A549 (cell line): ENCODE data around the gene CNTN1. TPM values are rescaled to one million over a fixed set of nuclear protein-coding genes. Genes with fewer than 3 reads are reported as not detected.

Source experiments
- ATAC-seq, 2 experiments: fragments of 200-7000 bp in 1 of 2; fragments of >200 bp in 1 of 2; cut with Nextera tagmentation in 1 of 2; cut with Tn5 transposase in 1 of 2; 3 replicates each; pipeline versions ENCODE4 v1.8.0 to v1.9.1; 2018 to 2020; ENCODE audit warnings: mild to moderate bottlenecking in 1 of 2, moderate library complexity in 1 of 2
- CTCF ChIA-PET: fragments of 300-600 bp; sonication (Branson Sonifier 250); formaldehyde crosslinking; extraction: SDS; loops from one replicate; lab custom pipeline; 2021; ENCODE audit warnings: antibody characterized with exemption, inconsistent platforms; lab: Yijun Ruan, JAX
- POLR2A ChIA-PET: fragments of 350-600 bp; formaldehyde crosslinking; extraction: SDS; loops from one replicate; lab custom pipeline; 2021; ENCODE audit warnings: antibody characterized with exemption, inconsistent platforms; lab: Yijun Ruan, JAX
- DNase-seq, 2 experiments: peaks; one replicate each; pipeline versions ENCODE4 v3.0.0 to v3.0.0-alpha.2; 2011 to 2016; ENCODE audit warnings: low read depth in 1 of 2, low spot score in 1 of 2
- FAIRE-seq: peaks from 2 replicates; lab custom pipeline; 2011; peaks lifted over from hg19 to GRCh38; lab: Jason Lieb, UNC
- H3K27ac ChIP-seq, 2 experiments: fragments of >200 bp; sonication (Bioruptor Twin); formaldehyde crosslinking; 3 replicates each; pipeline ENCODE4 v1.5.1; 2016 to 2017
- H3K4me1 ChIP-seq: fragments of >200 bp; sonication (Bioruptor Twin); formaldehyde crosslinking; 3 replicates; pipeline ENCODE4 v1.6.1; 2016
- H3K4me2 ChIP-seq: fragments of >200 bp; sonication (Bioruptor Twin); formaldehyde crosslinking; 3 replicates; pipeline ENCODE4 v1.6.1; 2016
- H3K4me3 ChIP-seq: fragments of >200 bp; sonication (Bioruptor Twin); formaldehyde crosslinking; 3 replicates; pipeline ENCODE4 v1.5.1; 2016
- H3K9me3 ChIP-seq: fragments of >200 bp; sonication (Bioruptor Twin); formaldehyde crosslinking; 3 replicates; pipeline ENCODE4 v1.6.1; 2016
- CBX8 ChIP-seq: fragments of 200-600 bp; sonication (generic); IDR thresholded peaks from 2 replicates; pipeline ENCODE4 v1.6.1; 2016
- CHD2 ChIP-seq: fragments of 150-350 bp; IDR thresholded peaks from 2 replicates; pipeline ENCODE4 v1.6.1; 2014; ENCODE audit warnings: low read length; ENCODE audit not compliant: partially characterized antibody
- EP300 ChIP-seq, 2 experiments: fragments of >200 bp; sonication (Bioruptor Twin); formaldehyde crosslinking; IDR thresholded peaks; 2 replicates in 1 of 2; 3 replicates in 1 of 2; pipeline ENCODE4 v1.6.1; 2016 to 2017
- ESRRA ChIP-seq: fragments of 150-350 bp; IDR thresholded peaks from 2 replicates; pipeline ENCODE4 v1.6.1; 2014; ENCODE audit warnings: mild to moderate bottlenecking, low read length, borderline replicate concordance
- GATA3 ChIP-seq: IDR thresholded peaks from 2 replicates; pipeline ENCODE4 v1.6.1; 2012; ENCODE audit warnings: borderline replicate concordance
- HDAC2 ChIP-seq: fragments of 200-600 bp; sonication (generic); IDR thresholded peaks from 2 replicates; pipeline ENCODE4 v1.6.1; 2016
- HES2 ChIP-seq: fragments of >200 bp; sonication (Bioruptor Twin); formaldehyde crosslinking; IDR thresholded peaks from 2 replicates; pipeline ENCODE4 v1.6.1; 2016
- HEYL ChIP-seq: fragments of 250-450 bp; sonication (Bioruptor Pico); IDR thresholded peaks from 2 replicates; pipeline ENCODE4 v1.8.0; 2021; ENCODE audit warnings: mild to moderate bottlenecking, moderate library complexity
- HOXA7 ChIP-seq: fragments of 250-450 bp; sonication (Bioruptor Pico); IDR thresholded peaks from 2 replicates; pipeline ENCODE4 v1.5.0; 2020; ENCODE audit warnings: mild to moderate bottlenecking, moderate library complexity
- JUN ChIP-seq, 2 experiments: fragments of >200 bp; sonication (Bioruptor Twin); formaldehyde crosslinking; IDR thresholded peaks; 2 replicates in 1 of 2; 3 replicates in 1 of 2; pipeline ENCODE4 v1.6.1; 2016 to 2017
- JUNB ChIP-seq: fragments of >200 bp; sonication (Bioruptor Twin); formaldehyde crosslinking; IDR thresholded peaks from 2 replicates; pipeline ENCODE4 v1.6.1; 2016
- KDM1A ChIP-seq: fragments of 200-600 bp; sonication (generic); IDR thresholded peaks from 2 replicates; pipeline ENCODE4 v1.6.1; 2016; ENCODE audit warnings: low read depth, mild to moderate bottlenecking
- MAFK ChIP-seq: fragments of 450-650 bp; IDR thresholded peaks from 2 replicates; pipeline ENCODE4 v1.6.1; 2014; ENCODE audit not compliant: partially characterized antibody
- MAX ChIP-seq: IDR thresholded peaks from 2 replicates; pipeline ENCODE4 v1.6.1; 2012
- MYC ChIP-seq: IDR thresholded peaks from 2 replicates; pipeline ENCODE4 v1.6.1; 2012; ENCODE audit warnings: mild to moderate bottlenecking, inconsistent platforms, low read length, improper control_type of control experiment, borderline replicate concordance
- NR3C1 ChIP-seq: fragments of >200 bp; sonication (Bioruptor Twin); formaldehyde crosslinking; IDR thresholded peaks from 3 replicates; pipeline ENCODE4 v1.6.1; 2017
- POLR2A ChIP-seq: IDR thresholded peaks from 2 replicates; pipeline ENCODE4 v1.6.1; 2012; ENCODE audit warnings: mild to moderate bottlenecking, low read length
- POLR2AphosphoS2 ChIP-seq: conservative IDR thresholded peaks from 2 replicates; pipeline ENCODE4 v1.6.1; 2012; ENCODE audit warnings: low read length, improper control_type of control experiment, inconsistent platforms
- RAD21 ChIP-seq, 2 experiments: fragments of >200 bp in 1 of 2; sonication (Bioruptor Twin) in 1 of 2; formaldehyde crosslinking in 1 of 2; IDR thresholded peaks in 1 of 2; conservative IDR thresholded peaks in 1 of 2; 2 replicates in 1 of 2; 3 replicates in 1 of 2; pipeline ENCODE4 v1.6.1; 2012 to 2018; ENCODE audit warnings: inconsistent platforms in 1 of 2
- RARB ChIP-seq: fragments of 250-450 bp; sonication (Bioruptor Pico); IDR thresholded peaks from 2 replicates; pipeline ENCODE4 v1.8.0; 2021; ENCODE audit warnings: mild to moderate bottlenecking, moderate library complexity
- REST ChIP-seq: fragments of 200-600 bp; sonication (generic); IDR thresholded peaks from 2 replicates; pipeline ENCODE4 v1.6.1; 2016; ENCODE audit warnings: antibody characterized with exemption, mild to moderate bottlenecking, moderate library complexity
- RFX5 ChIP-seq: fragments of 450-650 bp; IDR thresholded peaks from 2 replicates; pipeline ENCODE4 v1.7.1; 2014; ENCODE audit warnings: antibody characterized with exemption, mild to moderate bottlenecking, moderate library complexity
- TFCP2L1 ChIP-seq: fragments of 250-450 bp; sonication (Bioruptor Pico); IDR thresholded peaks from 2 replicates; pipeline ENCODE4 v1.5.0; 2021; ENCODE audit warnings: mild to moderate bottlenecking
- ZNF302 ChIP-seq: fragments of 250-450 bp; sonication (Bioruptor Pico); IDR thresholded peaks from 2 replicates; pipeline ENCODE4 v1.9.0; 2021; ENCODE audit warnings: inconsistent platforms, mild to moderate bottlenecking, moderate library complexity
- WGBS: methylation state at CpG from one replicate; pipeline ENCODE4 v1.1.6; 2017; ENCODE audit errors: missing lambda C conversion rate; 5-methylcytosine and 5-hydroxymethylcytosine counted together
- polyA plus RNA-seq, 4 experiments: library from polyadenylated mRNA; depleted of rRNA in 3 of 4; stranded (reverse); fragments of >200 nt; fragmentation: RNase III in 1 of 4; extraction: RNeasy Plus Mini Kit Qiagen cat#74134 plus additional on column Dnase treatment in 1 of 4; gene quantifications; 2 replicates in 3 of 4; 3 replicates in 1 of 4; pipeline ENCODE4 v1.2.3, GENCODE V29; 2011 to 2017

The CNTN1 gene
- polyA plus RNA-seq, 2 of the 4 experiments (the other 2 are of a cell fraction), result 69.7 to 175 TPM

- ATAC-seq, result no peak
- ChIA-PET CTCF (no interaction called here), POLR2A (no interaction called here)
- 17% methylated on average over 4 of the region's 4 CpGs for WGBS
- no peak overlapping the region for H3K27ac ChIP-seq
- no peaks in the 10 kb centered on the region for H3K9me3 ChIP-seq
- H3K4me2 ChIP-seq, result no peak overlapping the region
- no peak overlapping the region for H3K4me3 ChIP-seq
- no peak for DNase-seq
- no peak for FAIRE-seq
- no peaks in the 10 kb centered on the region for H3K4me1 ChIP-seq
- TF ChIP-seq POLR2A, result no peak
- TF ChIP-seq CHD2, result no peak
- no peak for TF ChIP-seq JUNB
- no peak for TF ChIP-seq NR3C1
- no peak for TF ChIP-seq GATA3
- TF ChIP-seq RAD21 (conservative IDR thresholded peaks at IDR 0.05 in 1 of 2, IDR thresholded peaks at IDR 0.05 in 1 of 2), result no peak
- no peak for TF ChIP-seq ZNF302
Measured at GRCh38 chr12:41103614-41104013, 411.4 kb downstream of the CNTN1 start.

- ChIA-PET CTCF (no interaction called here), POLR2A (no interaction called here)
- no peak overlapping the region for H3K4me3 ChIP-seq
- no peaks in the 10 kb centered on the region for H3K4me1 ChIP-seq
- no peak overlapping the region for H3K27ac ChIP-seq
- no peak overlapping the region for H3K4me2 ChIP-seq
- TF ChIP-seq REST (no peak), RARB (CRISPR knock-in tag) (no peak), HEYL (CRISPR knock-in tag) (no peak), ZNF302 (no peak), POLR2AphosphoS2 (no peak), RFX5 (no peak), EP300 (IDR thresholded peaks at IDR 0.05) (no peak), JUNB (no peak), TFCP2L1 (CRISPR knock-in tag) (no peak), KDM1A (no peak), JUN (IDR thresholded peaks at IDR 0.05) (no peak)
- no peaks in the 10 kb centered on the region for H3K9me3 ChIP-seq
- WGBS, result 38% methylated on average over 3 of the region's 3 CpGs
- FAIRE-seq (no peak), ATAC-seq (no peak), DNase-seq (no peak)
Measured at GRCh38 chr12:41106315-41106714, 414.1 kb downstream of the CNTN1 start.

GRCh38 chr12:41108032-41108431, 415.8 kb downstream of the CNTN1 start:
- no peak for FAIRE-seq
- TF ChIP-seq RFX5, result no peak
- TF ChIP-seq HDAC2, result no peak
- no peaks in the 10 kb centered on the region for H3K9me3 ChIP-seq
- no peak for ATAC-seq
- H3K4me3 ChIP-seq, result no peak overlapping the region
- ChIA-PET CTCF (no interaction called here), POLR2A (no interaction called here)
- no peak for DNase-seq
- H3K27ac ChIP-seq, result no peak overlapping the region
- H3K4me1 ChIP-seq, result no peaks in the 10 kb centered on the region
- WGBS, result 23% methylated on average over 4 of the region's 4 CpGs
- H3K4me2 ChIP-seq, result no peak overlapping the region

GRCh38 chr12:41112903-41113302, 420.7 kb downstream of the CNTN1 start:
- DNase-seq (no peak), FAIRE-seq (no peak), ATAC-seq (no peak)
- CTCF ChIA-PET, result no interaction called here
- Histone ChIP-seq H3K9me3 (no peaks in the 10 kb centered on the region), H3K4me1 (no peaks in the 10 kb centered on the region), H3K4me2 (no peak overlapping the region)
- no peak for TF ChIP-seq MYC
- TF ChIP-seq ZNF302, result no peak
- TF ChIP-seq HDAC2, result no peak
- no peak for TF ChIP-seq CBX8
- TF ChIP-seq HOXA7 (CRISPR knock-in tag), result no peak
- TF ChIP-seq ESRRA, result no peak
- TF ChIP-seq HES2, result no peak
- no peak for TF ChIP-seq RARB (CRISPR knock-in tag)
- no peak for TF ChIP-seq MAX
- TF ChIP-seq MAFK, result no peak
- no peak for TF ChIP-seq CHD2
- TF ChIP-seq, all 56 proteins: peak for 0
- Histone ChIP-seq H3K4me3 (no peak overlapping the region), H3K27ac (no peak overlapping the region)
- POLR2A ChIA-PET, result no interaction called here
- WGBS, result 30% methylated on average over 2 of the region's 2 CpGs
